OCI-LY1 (cell line): ENCODE data around the gene TTBK1.

Source experiments
- EZH2 ChIP-seq: fragments of 200-600 bp; sonication (generic), shearing (Covaris generic); IDR thresholded peaks from 2 replicates; pipeline ENCODE4 v1.8.0; 2017; ENCODE audit warnings: borderline replicate concordance, mixed run types, mild to moderate bottlenecking, antibody characterized with exemption, low read length, moderate library complexity, mixed read lengths
- TF ChIP-seq, protein P1 (sequence below): fragments of 200-600 bp; sonication (generic), shearing (Covaris generic); IDR thresholded peaks from 2 replicates; pipeline ENCODE4 v1.5.1; 2017; ENCODE audit warnings: mild to moderate bottlenecking, antibody characterized with exemption, low read length, moderate library complexity, mixed read lengths

DNA sequence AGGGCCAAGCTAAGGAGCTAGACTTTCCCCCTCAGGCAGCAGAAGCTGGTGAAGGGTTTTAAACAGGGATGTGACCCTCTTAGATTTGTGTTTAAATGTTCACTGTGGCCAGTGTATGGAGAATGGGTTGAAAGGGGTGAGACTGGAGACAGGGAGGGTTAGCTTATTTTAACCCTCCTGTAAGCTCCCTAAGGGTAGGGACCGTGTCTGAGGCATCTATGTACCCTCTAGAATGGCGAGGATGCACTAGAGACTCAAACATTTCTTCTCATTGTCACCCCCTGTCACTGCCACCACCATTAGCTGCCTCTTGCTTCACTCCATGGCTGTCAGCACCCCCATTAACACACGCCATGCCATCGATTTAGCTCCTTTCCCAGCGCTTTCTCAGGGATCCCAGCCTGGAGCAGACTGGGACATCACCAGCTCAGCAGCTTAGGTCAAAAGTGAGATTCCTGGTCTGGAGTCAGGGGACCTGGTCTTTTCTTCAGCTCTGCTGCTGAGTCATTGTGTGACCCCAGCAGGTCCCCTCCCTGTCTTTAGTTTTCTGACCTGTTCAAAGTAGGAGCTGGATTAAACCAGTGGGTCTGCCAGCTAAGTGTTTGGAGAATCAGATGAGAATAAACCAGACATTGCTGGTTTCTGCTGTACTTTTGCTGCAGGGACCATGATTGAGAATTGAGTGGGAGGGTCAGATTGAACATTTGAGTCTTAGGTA is 53.7 kb downstream of the TTBK1 start:
- no peak for TF ChIP-seq EZH2
- TF ChIP-seq, protein P1, sequence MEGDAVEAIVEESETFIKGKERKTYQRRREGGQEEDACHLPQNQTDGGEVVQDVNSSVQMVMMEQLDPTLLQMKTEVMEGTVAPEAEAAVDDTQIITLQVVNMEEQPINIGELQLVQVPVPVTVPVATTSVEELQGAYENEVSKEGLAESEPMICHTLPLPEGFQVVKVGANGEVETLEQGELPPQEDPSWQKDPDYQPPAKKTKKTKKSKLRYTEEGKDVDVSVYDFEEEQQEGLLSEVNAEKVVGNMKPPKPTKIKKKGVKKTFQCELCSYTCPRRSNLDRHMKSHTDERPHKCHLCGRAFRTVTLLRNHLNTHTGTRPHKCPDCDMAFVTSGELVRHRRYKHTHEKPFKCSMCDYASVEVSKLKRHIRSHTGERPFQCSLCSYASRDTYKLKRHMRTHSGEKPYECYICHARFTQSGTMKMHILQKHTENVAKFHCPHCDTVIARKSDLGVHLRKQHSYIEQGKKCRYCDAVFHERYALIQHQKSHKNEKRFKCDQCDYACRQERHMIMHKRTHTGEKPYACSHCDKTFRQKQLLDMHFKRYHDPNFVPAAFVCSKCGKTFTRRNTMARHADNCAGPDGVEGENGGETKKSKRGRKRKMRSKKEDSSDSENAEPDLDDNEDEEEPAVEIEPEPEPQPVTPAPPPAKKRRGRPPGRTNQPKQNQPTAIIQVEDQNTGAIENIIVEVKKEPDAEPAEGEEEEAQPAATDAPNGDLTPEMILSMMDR: no peak
